HG02610 (cell line): ENCODE data around the gene DOCK9.
"Not testable (repeated sequence)": the region's sequence is repeated elsewhere in the genome, so short reads cannot be mapped to it uniquely, and the experiment has no call there.

Experiments
- ATAC-seq: cut with Tn5 transposase; IDR thresholded peaks from one replicate; pipeline ENCODE4 v1.9.1; 2021; ENCODE audit warnings: mild to moderate bottlenecking, moderate library complexity; ENCODE audit not compliant: unreplicated experiment

Gene DOCK9

GRCh38 chr13:98828614-98829013, 149.2 kb downstream of the DOCK9 start:
- ATAC-seq = no peak

GRCh38 chr13:98827449-98827848, 150.4 kb downstream of the DOCK9 start:
- no peak for ATAC-seq

GRCh38 chr13:98826146-98826545, 151.7 kb downstream of the DOCK9 start:
- ATAC-seq = no peak

- no peak for ATAC-seq
These were observed 152.2 kb downstream of the DOCK9 start for GRCh38 chr13:98825659-98826058.

GRCh38 chr13:98824376-98825160, 153.3 kb downstream of the DOCK9 start:
- ATAC-seq = no peak

- no peak for ATAC-seq
These were observed 154.4 kb downstream of the DOCK9 start for GRCh38 chr13:98823442-98823841.

- ATAC-seq = no peak
These were observed 155.6 kb downstream of the DOCK9 start for GRCh38 chr13:98822225-98822606.

GRCh38 chr13:98821372-98822224, 156.3 kb downstream of the DOCK9 start:
- no peak for ATAC-seq

GRCh38 chr13:98820744-98821371, 157.0 kb downstream of the DOCK9 start:
- ATAC-seq = no peak

- ATAC-seq = no peak
These were observed 157.6 kb downstream of the DOCK9 start for GRCh38 chr13:98820300-98820699.

- ATAC-seq = no peak
These were observed 158.4 kb downstream of the DOCK9 start for GRCh38 chr13:98819382-98820010.

GRCh38 chr13:98816406-98816805, 161.5 kb downstream of the DOCK9 start:
- ATAC-seq = no peak

- ATAC-seq = no peak
These were observed 163.9 kb downstream of the DOCK9 start for GRCh38 chr13:98813993-98814392.

- not testable (repeated sequence) for ATAC-seq
These were observed 165.6 kb downstream of the DOCK9 start for GRCh38 chr13:98812186-98812790.

GRCh38 chr13:98810746-98811145, 167.1 kb downstream of the DOCK9 start:
- ATAC-seq = no peak

- ATAC-seq = no peak
These were observed 168.5 kb downstream of the DOCK9 start for GRCh38 chr13:98809345-98809777.

- no peak for ATAC-seq
These were observed 170.1 kb downstream of the DOCK9 start for GRCh38 chr13:98807774-98808173.

- ATAC-seq = no peak
These were observed 173.5 kb downstream of the DOCK9 start for GRCh38 chr13:98804336-98804855.

GRCh38 chr13:98803921-98804320, 173.9 kb downstream of the DOCK9 start:
- ATAC-seq = no peak

- no peak for ATAC-seq
These were observed 174.7 kb downstream of the DOCK9 start for GRCh38 chr13:98803111-98803561.
